GM12872 (cell line): Measurements from ENCODE around the gene COPE.

ENCODE experiments used
- TF ChIP-seq, protein P1 (sequence below): IDR thresholded peaks from 3 replicates; pipeline ENCODE4 v1.5.1; 2011; ENCODE audit warnings: low read depth, mild to moderate bottlenecking, low read length, moderate library complexity; ENCODE audit not compliant: insufficient read depth

COPE gene

DNA sequence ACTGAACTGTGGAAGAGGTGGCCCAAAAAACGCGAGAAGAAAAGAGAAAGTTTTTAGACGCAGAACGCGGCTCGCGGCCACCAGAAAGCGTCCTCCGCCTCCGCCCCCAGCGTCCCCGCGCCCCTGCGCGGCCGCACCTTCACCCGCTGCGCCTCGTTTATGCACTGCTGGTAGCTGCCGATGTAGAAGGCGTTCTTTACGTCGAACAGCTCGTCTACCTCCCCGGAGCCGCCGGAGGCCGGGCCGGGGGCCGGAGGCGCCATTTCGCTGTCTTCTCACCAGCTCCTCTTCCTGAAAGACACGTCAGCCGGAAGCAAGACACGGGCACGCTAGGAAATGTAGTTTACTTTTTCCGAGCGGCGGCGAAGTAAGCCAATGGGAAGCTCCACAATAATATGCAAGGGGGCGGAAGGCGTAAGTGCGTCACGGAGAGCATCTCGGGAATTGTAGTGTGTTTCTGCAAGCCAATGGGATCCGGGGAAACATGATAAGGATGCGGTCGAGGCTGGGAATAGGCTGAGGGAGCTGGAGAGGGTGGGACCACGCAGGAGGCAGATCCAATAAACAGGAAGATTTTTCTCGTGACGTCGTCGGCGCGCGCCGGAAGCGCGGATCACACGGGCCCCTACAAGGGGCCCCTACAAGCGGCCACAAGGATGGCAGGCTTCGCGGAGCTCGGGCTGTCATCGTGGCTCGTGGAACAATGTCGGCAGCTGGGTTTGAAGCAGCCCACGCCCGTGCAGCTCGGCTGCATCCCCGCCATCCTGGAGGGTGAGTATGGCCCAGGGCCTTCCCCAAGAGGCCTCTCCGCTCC is at the start of gene COPE, which contains the start of gene DDX49:
COPE (minus strand) TSS at position 302 of the 814 bp plus-strand sequence; CDS start at position 263, 39 bp downstream.
DDX49 (plus strand) TSS at position 630 of the 814 bp plus-strand sequence; CDS start at position 657, 27 bp downstream.
- TF ChIP-seq, protein P1, sequence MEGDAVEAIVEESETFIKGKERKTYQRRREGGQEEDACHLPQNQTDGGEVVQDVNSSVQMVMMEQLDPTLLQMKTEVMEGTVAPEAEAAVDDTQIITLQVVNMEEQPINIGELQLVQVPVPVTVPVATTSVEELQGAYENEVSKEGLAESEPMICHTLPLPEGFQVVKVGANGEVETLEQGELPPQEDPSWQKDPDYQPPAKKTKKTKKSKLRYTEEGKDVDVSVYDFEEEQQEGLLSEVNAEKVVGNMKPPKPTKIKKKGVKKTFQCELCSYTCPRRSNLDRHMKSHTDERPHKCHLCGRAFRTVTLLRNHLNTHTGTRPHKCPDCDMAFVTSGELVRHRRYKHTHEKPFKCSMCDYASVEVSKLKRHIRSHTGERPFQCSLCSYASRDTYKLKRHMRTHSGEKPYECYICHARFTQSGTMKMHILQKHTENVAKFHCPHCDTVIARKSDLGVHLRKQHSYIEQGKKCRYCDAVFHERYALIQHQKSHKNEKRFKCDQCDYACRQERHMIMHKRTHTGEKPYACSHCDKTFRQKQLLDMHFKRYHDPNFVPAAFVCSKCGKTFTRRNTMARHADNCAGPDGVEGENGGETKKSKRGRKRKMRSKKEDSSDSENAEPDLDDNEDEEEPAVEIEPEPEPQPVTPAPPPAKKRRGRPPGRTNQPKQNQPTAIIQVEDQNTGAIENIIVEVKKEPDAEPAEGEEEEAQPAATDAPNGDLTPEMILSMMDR: no peak

DNA sequence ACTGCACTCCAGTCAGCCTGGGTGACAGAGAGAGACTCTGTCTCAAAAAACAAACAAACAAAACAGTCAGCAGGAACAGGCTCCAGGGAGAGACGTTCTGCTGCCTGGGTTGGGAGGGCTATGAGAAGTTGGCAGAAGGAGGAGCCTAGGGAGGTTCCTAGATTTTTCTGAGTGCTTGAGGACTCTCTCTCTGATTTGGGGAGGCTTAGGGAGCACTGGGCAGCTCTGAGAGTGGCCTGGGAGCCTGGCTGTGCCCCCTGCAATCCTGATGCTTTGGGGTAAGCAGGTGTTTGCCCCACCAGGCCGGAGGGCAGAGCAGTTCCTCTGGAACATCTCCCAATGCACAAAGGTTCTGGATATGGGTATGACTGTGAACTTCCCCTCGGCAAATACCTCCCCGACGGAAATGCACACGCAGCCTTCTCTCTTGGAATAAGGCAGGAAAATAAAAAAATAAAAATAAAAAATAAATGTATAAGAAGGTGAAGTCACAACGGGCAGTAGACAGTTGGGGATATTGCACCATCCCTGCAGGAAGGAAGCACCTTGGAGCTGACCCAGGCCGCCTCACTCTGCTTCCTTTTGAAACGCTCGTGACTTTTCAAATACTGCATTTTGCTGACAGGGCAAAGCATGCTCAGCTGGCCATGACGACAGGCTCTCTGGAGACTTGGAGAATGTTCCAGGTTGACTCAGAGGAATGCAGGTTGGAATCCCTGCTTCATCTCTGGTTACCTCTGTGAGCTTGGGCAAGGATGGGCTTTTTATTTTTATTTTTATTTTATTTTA is 48.4 kb upstream of the COPE start:
- TF ChIP-seq, protein P1: no peak

DNA sequence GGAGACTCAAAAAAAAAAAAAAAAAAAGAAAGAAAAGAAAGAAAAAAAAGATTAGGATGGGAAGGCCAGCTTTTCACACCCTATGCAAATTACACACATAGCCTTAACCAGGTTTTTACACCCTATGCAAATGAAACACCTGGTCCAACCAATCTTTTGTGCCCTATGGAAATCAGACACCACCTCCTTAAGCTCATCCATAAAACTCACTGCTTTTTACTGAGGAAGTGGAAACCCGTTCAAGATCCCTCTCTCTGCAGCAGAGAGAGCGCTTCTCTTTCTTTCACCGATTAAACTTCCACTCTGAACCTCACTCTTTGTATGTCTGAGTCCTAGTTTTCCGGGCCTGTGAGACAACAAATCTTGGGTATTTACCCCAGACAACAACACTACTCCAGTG is 47.1 kb upstream of the COPE start:
- TF ChIP-seq, protein P1: no peak

DNA sequence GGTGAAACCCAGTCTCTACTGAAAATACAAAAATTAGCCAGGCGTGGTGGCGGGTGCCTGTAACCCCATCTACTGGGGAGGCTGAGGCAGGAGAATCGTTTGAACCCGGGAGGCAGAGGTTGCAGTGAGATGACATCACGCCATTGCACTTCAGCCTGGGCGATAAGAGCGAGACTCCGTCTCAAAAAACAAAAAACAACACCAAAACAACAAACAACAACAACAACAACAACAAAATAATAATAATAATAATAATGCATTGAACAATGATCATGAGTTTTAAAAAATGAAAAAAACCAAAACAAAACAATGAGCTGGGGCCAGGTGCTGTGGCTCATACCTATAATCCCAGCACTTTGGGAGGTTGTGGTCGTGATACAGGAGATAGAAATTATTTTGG is 44.9 kb upstream of the COPE start:
- TF ChIP-seq, protein P1: no peak

DNA sequence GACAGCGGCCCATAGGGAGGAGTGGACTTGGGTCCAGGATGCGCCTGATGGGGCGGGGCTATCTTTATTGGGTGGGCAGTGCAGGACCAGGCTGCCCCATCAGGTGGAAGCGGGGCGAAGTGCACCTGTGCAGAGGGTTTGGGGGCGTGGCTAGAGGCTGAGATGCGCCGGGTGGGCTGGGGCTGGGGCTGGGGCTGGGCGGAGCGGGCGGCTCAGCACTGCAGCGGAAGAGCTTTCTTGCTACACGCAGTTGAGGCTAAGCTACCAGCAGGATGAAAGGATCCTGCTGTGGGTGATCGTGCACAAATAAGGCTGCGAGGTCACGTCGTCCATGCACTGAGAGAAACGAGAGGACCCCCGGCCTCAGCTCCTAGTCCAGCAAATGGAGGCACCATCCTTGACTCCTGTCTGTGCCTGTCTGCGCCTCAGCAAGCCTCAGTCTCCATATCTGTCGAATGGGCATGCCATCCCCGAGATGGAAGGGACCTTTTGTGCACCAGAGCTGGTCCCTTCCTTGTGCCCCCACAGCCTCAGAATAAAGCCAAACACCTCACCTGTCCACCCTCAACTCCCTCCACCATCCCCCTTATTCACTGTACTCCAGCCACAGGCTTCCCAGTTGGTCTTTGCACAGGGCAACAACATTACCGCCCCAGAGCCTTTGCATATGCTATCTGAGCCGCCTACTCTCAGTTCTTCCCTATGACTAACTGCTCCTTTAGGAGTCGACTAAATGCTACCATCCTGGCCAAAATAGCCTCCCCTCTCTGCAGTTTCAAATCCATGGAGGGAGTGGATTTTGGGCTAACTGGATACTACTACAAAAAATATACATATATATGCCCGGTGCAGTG is 42.8 kb upstream of the COPE start:
- TF ChIP-seq, protein P1: no peak

DNA sequence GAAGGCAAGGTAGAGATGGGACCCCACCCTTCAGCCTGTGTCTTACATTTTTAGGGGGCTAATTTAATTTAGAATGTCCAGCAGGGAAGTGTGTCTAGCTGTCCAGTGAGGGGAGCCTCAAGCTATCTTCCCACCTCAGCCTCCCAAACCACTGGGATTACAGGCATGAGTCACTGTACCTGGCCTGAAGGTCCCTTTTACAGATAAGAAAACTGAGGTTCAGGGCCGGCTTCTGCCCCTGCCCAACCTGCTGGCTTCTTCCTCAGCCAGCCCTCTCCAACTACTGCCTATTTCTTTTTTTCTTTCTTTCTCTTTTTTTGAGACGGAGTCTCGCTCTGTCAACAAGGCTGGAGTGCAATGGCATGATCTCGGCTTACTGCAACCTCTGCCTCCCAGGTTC is 41.2 kb upstream of the COPE start:
- TF ChIP-seq, protein P1: no peak
